Astrocyte (in vitro differentiated cells and primary cell): ENCODE results near the gene SLC43A3. TPM values are rescaled to one million over a fixed set of nuclear protein-coding genes. Genes with fewer than 3 reads are reported as not detected.

Experiments used
- DNase-seq: peaks from one replicate; pipeline ENCODE4 v3.0.0-alpha.2; 2010; ENCODE audit warnings: low read depth
- FAIRE-seq: peaks from 2 replicates; lab custom pipeline; 2011; peaks lifted over from hg19 to GRCh38; lab: Jason Lieb, UNC
- H2AFZ ChIP-seq: 2 replicates; pipeline ENCODE4 v1.6.0; 2012; ENCODE audit warnings: low read depth, low read length, inconsistent platforms
- H3K27ac ChIP-seq: 2 replicates; pipeline ENCODE4 v1.5.1; 2011; ENCODE audit warnings: low read depth, low read length, inconsistent platforms
- H3K27me3 ChIP-seq: 2 replicates; pipeline ENCODE4 v1.6.0; 2011; ENCODE audit warnings: low read length, inconsistent platforms; ENCODE audit not compliant: insufficient read depth
- H3K36me3 ChIP-seq: 2 replicates; pipeline ENCODE4 v1.5.1; 2011; ENCODE audit warnings: low read length, inconsistent platforms; ENCODE audit not compliant: insufficient read depth
- H3K4me1 ChIP-seq: 2 replicates; pipeline ENCODE4 v1.5.1; 2011; ENCODE audit warnings: low read length, inconsistent platforms; ENCODE audit not compliant: insufficient read depth
- H3K4me2 ChIP-seq: 2 replicates; pipeline ENCODE4 v1.6.0; 2012; ENCODE audit warnings: low read length, inconsistent platforms
- H3K4me3 ChIP-seq: 2 replicates; pipeline ENCODE4 v1.5.1; 2011; ENCODE audit warnings: low read depth, mild to moderate bottlenecking, low read length, inconsistent platforms; ENCODE audit not compliant: insufficient read depth
- H3K79me2 ChIP-seq: 2 replicates; pipeline ENCODE4 v1.6.0; 2012; ENCODE audit warnings: mild to moderate bottlenecking, low read length, inconsistent platforms; ENCODE audit not compliant: insufficient read depth
- H3K9ac ChIP-seq: 2 replicates; pipeline ENCODE4 v1.6.0; 2012; ENCODE audit warnings: mild to moderate bottlenecking, low read length, inconsistent platforms
- H3K9me3 ChIP-seq: 2 replicates; pipeline ENCODE4 v1.5.1; 2012; ENCODE audit warnings: low read depth, mild to moderate bottlenecking, low read length, inconsistent platforms; ENCODE audit not compliant: insufficient read depth
- H4K20me1 ChIP-seq: 2 replicates; pipeline ENCODE4 v1.6.0; 2012; ENCODE audit warnings: low read length, inconsistent platforms; ENCODE audit not compliant: insufficient read depth
- H3K27ac Mint-ChIP-seq: one replicate; pipeline ENCODE4 v1.8.0; 2021; ENCODE audit warnings: mild to moderate bottlenecking, mixed read lengths; ENCODE audit not compliant: unreplicated experiment
- H3K27me3 Mint-ChIP-seq: one replicate; pipeline ENCODE4 v1.8.0; 2021; ENCODE audit warnings: low read depth, mixed read lengths; ENCODE audit not compliant: unreplicated experiment
- H3K36me3 Mint-ChIP-seq: one replicate; pipeline ENCODE4 v1.8.0; 2021; ENCODE audit warnings: low read depth, mixed read lengths; ENCODE audit not compliant: unreplicated experiment
- H3K4me1 Mint-ChIP-seq: one replicate; pipeline ENCODE4 v1.8.0; 2021; ENCODE audit warnings: low read depth, mixed read lengths; ENCODE audit not compliant: unreplicated experiment
- H3K4me3 Mint-ChIP-seq: one replicate; pipeline ENCODE4 v1.8.0; 2021; ENCODE audit warnings: mild to moderate bottlenecking, moderate library complexity, mixed read lengths; ENCODE audit not compliant: unreplicated experiment
- H3K9me3 Mint-ChIP-seq: one replicate; pipeline ENCODE4 v1.8.0; 2021; ENCODE audit warnings: mild to moderate bottlenecking, mixed read lengths; ENCODE audit not compliant: unreplicated experiment
- CTCF ChIP-seq: IDR thresholded peaks from 2 replicates; pipeline ENCODE4 v1.5.1; 2011; ENCODE audit warnings: low read depth, mild to moderate bottlenecking, inconsistent platforms, low read length, moderate library complexity; ENCODE audit not compliant: insufficient read depth
- EZH2 ChIP-seq: IDR thresholded peaks from 2 replicates; pipeline ENCODE4 v1.6.1; 2012; ENCODE audit warnings: mild to moderate bottlenecking, low read length, inconsistent platforms; ENCODE audit not compliant: insufficient read depth
- total RNA-seq: library from RNA; stranded (reverse); gene quantifications from 2 replicates; pipeline ENCODE4 v1.2.1, GENCODE V29; 2021

Gene SLC43A3
- total RNA-seq, 1 donor from 2014 or later, result 16.4 TPM

GRCh38 chr11:57424137-57424791 is 2.7 kb downstream of the SLC43A3 start:
- TF ChIP-seq CTCF (no peak), EZH2 (no peak)
- Histone ChIP-seq H2AFZ (peak overlapping the region; percentile 14), H3K79me2 (peaks cover 4% of the 10 kb centered on the region), H3K36me3 (no peaks in the 10 kb centered on the region), H3K4me3 (no peak overlapping the region), H3K27me3 (no peaks in the 10 kb centered on the region), H3K9ac (peak overlapping the region; percentile 48), H3K4me1 (peaks cover 40% of the 10 kb centered on the region), H3K9me3 (no peaks in the 10 kb centered on the region), H3K4me2 (peak overlapping the region; percentile 54), H3K27ac (peak overlapping the region; percentile 39), H4K20me1 (no peaks in the 10 kb centered on the region)
- Mint-ChIP-seq H3K36me3 (peaks cover 7% of the 10 kb centered on the region), H3K27ac (peak overlapping the region; percentile 41), H3K9me3 (no peaks in the 10 kb centered on the region), H3K4me3 (no peak overlapping the region), H3K27me3 (peaks cover 6% of the 10 kb centered on the region), H3K4me1 (peaks cover 22% of the 10 kb centered on the region)
- DNase-seq (no peak), FAIRE-seq (no peak)

- no peak for TF ChIP-seq EZH2
- TF ChIP-seq CTCF, result no peak
- peaks cover 4% of the 10 kb centered on the region for H3K79me2 ChIP-seq
- H3K4me2 ChIP-seq, result no peak overlapping the region
- Mint-ChIP-seq H3K36me3 (peaks cover 11% of the 10 kb centered on the region), H3K9me3 (no peaks in the 10 kb centered on the region), H3K4me3 (no peak overlapping the region), H3K4me1 (peaks cover 21% of the 10 kb centered on the region), H3K27ac (no peak overlapping the region), H3K27me3 (no peaks in the 10 kb centered on the region)
- peaks cover 2% of the 10 kb centered on the region for H3K36me3 ChIP-seq
- peaks cover 36% of the 10 kb centered on the region for H3K4me1 ChIP-seq
- no peak for DNase-seq
- no peak overlapping the region for H2AFZ ChIP-seq
- no peak overlapping the region for H3K9ac ChIP-seq
- H3K27me3 ChIP-seq, result no peaks in the 10 kb centered on the region
- H4K20me1 ChIP-seq, result no peaks in the 10 kb centered on the region
- no peak overlapping the region for H3K4me3 ChIP-seq
- no peak for FAIRE-seq
- H3K9me3 ChIP-seq, result no peaks in the 10 kb centered on the region
- no peak overlapping the region for H3K27ac ChIP-seq
Measured at GRCh38 chr11:57422669-57423068, 4.3 kb downstream of the SLC43A3 start.

GRCh38 chr11:57421805-57422204 is 5.1 kb downstream of the SLC43A3 start:
- H2AFZ ChIP-seq, result no peak overlapping the region
- H4K20me1 ChIP-seq, result no peaks in the 10 kb centered on the region
- no peaks in the 10 kb centered on the region for H3K9me3 ChIP-seq
- no peaks in the 10 kb centered on the region for H3K27me3 Mint-ChIP-seq
- no peak overlapping the region for H3K27ac ChIP-seq
- DNase-seq, result no peak
- H3K36me3 ChIP-seq, result peaks cover 2% of the 10 kb centered on the region
- no peak overlapping the region for H3K4me3 ChIP-seq
- H3K27ac Mint-ChIP-seq, result no peak overlapping the region
- peaks cover 4% of the 10 kb centered on the region for H3K79me2 ChIP-seq
- peaks cover 14% of the 10 kb centered on the region for H3K4me1 Mint-ChIP-seq
- no peak for FAIRE-seq
- H3K36me3 Mint-ChIP-seq, result peaks cover 18% of the 10 kb centered on the region
- H3K9ac ChIP-seq, result no peak overlapping the region
- H3K4me1 ChIP-seq, result peaks cover 27% of the 10 kb centered on the region
- H3K4me3 Mint-ChIP-seq, result no peak overlapping the region
- TF ChIP-seq EZH2, result no peak
- no peak for TF ChIP-seq CTCF
- no peaks in the 10 kb centered on the region for H3K9me3 Mint-ChIP-seq
- no peak overlapping the region for H3K4me2 ChIP-seq
- no peaks in the 10 kb centered on the region for H3K27me3 ChIP-seq
